ENCODE results near the gene MZT1.
"Not testable (repeated sequence)": the region's sequence is repeated elsewhere in the genome, so short reads cannot be mapped to it uniquely, and the experiment has no call there.

Gene MZT1, protein sequence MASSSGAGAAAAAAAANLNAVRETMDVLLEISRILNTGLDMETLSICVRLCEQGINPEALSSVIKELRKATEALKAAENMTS

GRCh38 chr13:72727417-72728289 lies at the start of gene MZT1, which contains the start of gene BORA:
TSS of gene MZT1 (minus strand) at chr13:72727629. CDS start at chr13:72727602, 27 bp downstream.
TSS of gene BORA (plus strand) at chr13:72727923. CDS start at chr13:72728941, 1,018 bp downstream.
- DNase-seq (ENCODE audit: low spot score), result peak; percentile 99

- no peak for DNase-seq (ENCODE audit: low spot score)
Observed at GRCh38 chr13:72774019-72774418, 46.6 kb upstream of the MZT1 start.

GRCh38 chr13:72763411-72763810 lies 36.0 kb upstream of the MZT1 start:
- no peak for DNase-seq (ENCODE audit: low spot score)

DNA sequence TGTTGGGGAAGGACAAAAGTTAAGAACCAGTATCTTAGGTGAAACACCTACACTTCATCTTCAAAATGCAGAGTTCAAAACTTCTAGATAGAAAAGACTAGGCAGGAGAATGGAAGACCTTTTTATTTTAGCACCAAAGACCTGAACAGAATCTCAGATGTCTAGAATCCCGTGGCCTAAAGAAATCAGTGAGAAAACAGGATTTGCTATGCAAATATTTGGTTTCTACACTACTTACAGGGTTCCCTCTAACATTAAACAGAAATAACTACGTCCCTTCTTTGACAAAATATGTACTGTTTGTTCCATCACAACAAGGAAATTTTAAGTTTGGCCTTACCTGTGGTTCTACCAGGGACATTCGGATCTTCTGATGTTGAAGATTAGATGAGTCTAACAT lies 32.8 kb upstream of the MZT1 start:
- DNase-seq (ENCODE audit: low spot score), result no peak

DNA sequence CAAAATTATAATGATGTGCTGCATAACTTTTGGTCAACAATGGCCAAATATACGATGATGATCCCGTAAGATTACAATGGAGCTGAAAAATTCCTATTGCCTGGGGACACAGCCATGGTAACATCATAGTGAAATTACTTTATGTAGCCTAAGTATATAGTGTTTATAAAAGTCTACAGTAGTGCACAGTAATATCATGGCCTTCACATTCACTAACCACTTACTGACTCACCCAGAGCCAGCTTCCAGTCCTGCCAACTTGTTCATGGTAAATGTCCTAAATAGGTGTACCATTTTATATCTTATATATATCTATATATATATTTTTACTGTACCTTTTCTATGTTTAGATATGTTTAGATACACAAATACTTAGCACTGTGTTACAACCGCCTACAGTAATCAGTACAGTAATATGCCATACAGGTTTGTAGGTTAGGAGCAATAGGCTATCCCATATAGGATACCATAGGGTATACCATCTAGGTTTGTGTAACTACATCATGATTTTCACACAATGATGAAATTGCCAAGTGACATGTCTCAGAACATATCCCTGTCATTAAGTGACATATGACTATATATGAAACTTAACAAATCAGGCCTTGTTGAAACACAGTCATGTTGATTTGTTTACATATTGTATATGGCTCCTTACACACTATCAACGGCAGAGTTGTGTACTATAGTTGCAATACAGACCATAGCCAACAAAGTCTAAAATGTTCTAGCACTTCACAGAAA lies 30.5 kb upstream of the MZT1 start:
- no peak for DNase-seq (ENCODE audit: low spot score)

DNA sequence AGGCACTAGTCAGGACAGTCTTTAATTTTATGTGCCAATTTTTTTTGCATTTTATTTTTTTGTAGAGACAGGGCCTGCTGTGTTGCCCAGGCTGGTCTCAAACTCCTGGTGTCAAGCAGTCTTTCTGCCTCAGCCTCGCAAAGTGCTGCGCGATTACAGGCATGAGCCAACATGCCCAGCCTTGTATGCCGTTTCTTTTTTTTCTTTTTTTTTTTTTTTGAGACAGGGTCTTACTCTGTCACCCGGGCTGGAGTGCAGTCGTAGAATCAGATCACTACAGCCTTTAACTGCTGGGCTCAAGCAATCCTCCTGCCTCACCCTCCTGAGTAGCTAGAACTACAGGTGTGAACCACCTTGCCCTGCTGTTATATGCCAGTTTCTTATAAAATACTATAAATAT lies 26.7 kb upstream of the MZT1 start:
- no peak for DNase-seq (ENCODE audit: low spot score)

GRCh38 chr13:72751220-72751619 lies 23.8 kb upstream of the MZT1 start:
- no peak for DNase-seq (ENCODE audit: low spot score)

DNA sequence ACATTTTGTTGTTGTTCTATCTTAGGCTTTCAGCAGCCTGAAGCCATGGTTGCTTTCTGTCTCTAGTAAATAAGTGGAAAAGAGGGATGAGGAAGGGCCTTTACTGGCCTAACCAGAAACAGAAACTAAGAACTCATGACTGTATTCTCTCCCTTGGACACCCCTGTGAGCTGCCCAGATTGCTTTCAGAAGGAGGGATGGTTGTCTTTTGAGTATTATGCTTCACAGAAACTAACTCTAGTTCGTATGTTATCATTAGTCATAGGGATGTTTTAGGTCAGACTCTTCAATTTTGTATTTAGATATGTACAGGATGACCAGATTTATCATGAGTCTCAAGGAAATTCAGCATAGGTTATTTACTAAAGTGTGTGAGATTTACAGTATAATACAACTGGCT lies 17.8 kb upstream of the MZT1 start:
- DNase-seq (ENCODE audit: low spot score), result no peak

DNA sequence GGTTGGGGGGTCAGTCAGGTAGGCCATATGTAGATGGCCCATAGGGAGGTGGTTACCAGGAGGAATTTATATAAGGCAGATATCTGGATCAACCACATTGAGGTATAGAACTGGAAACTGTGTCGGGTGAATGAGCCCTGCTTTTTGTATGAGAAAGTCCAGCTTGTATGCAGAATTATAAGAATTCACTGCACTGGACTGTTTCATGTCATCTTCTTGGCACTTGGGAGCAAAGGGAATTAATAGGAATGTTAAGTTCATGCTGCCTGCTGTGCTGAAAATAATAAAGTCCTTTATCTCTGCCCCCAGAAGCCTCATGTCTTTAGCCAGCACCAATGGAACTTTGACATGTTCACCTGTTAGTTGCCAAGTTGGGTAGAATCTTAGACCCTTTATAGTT lies 12.6 kb upstream of the MZT1 start:
- DNase-seq (ENCODE audit: low spot score), result no peak

DNA sequence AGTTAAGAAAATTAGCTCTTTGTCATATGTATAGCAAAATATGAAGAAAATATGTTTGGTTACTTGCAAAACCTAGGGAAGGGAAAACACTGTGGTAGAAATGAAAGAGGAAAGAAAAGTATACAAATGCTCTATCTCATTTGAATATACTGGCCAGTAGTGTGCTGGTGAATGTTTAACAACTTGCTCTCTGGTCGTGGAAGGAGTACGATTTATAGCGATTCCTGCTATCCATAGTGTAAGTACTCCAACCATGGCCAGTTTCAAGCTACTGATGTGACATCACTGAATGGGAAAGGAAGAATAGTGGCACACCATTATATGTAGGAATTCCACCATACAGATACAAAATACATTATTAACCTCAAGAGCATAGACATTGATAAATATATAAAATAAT lies 9.6 kb upstream of the MZT1 start:
- DNase-seq (ENCODE audit: low spot score), result no peak

DNA sequence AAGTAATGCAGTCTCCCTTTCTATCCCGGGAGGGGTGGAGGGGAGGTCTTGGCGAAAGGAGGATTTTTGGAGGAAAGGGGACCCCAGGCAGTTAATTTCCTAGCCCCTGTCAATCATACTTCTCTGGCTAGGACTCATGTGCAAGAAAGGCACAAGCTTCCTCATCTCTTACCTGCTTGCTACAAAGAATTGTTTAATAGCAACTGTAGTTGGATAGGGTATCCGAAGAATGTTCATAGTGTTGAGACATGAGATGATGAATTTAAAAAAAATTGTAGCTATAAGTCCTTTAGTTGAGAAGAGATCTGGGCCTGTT lies 819 bp upstream of the MZT1 start:
- no peak for DNase-seq (ENCODE audit: low spot score)

GRCh38 chr13:72726726-72727416 lies 558 bp downstream of the MZT1 start:
- peak; percentile 78 for DNase-seq (ENCODE audit: low spot score)

DNA sequence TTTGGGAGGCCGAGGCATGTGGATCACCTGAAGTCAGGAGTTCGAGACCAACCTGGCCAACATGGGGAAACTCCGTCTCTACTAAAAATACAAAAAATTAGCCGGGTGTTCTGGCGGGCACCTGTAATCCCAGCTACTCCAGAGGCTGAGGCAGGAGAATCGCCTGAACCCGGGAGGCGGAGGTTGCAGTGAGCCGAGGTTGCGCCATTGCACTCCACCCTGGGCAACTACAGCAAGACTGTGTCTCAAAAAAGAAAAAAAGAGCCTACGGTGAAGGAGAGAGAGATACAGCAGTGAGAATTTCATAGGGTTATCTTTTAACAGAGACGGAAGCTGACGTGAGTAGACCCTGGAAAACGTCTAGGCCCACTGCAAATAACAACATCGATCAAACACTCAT lies 1.2 kb downstream of the MZT1 start:
- not testable (repeated sequence) for DNase-seq (ENCODE audit: low spot score)

DNA sequence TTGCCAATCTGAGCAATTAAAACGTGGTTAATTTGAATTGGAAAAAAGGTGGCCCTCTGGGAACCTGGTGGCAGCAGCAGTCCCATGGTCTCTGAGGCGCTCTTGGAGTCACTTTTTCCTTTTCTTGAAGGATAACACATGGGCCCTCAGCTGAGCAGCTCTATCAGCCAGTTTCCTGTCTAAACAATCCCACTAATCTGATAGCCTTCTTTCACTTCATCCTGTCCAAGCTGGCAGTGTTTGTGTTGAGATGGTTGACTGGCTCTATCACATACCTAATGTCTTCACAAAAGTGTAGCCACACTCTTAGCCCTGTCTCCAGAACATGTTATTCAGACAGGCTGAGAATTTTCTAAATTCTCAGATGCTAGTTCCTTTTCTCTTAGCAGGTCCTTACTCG lies 10.7 kb downstream of the MZT1 start:
- DNase-seq (ENCODE audit: low spot score), result no peak

DNA sequence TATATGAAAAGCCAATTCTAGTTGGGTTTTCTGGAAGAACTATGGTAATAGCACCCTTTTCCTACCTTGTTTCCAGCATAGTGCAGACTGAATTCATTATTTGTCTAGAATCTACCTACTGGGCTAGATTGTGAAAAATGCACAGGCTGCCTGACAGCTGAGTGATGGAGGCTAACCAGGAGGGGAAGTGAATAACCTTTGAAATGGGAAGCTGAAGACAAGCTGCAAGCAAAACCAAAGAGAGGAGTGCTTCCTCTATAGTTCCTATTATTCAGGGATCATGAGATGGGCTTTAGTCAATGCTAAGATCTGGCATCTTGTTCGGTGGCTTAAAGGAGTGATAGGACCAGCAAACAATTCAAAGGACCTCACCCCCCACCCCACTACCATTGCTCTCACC lies 26.9 kb downstream of the MZT1 start:
- DNase-seq (ENCODE audit: low spot score), result no peak

DNA sequence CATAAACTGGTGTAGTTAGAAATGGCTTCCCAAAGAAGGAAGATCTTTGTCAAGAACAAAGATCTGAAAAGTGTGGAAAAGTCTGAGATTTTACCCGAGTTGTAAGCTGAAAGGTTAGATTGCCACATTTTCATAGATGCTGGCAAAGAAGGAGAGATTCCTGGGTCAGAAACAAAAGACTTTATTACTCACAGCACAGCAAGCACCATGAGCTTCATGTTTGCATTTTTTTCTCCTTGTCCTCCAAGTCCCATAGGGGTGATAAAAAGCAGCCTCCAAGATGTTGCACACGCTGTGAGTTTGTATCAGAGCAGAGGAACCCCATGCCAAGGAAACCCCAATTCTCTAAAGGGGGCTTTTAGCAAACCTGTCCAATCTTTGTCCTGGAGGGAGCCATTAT lies 29.3 kb downstream of the MZT1 start:
- DNase-seq (ENCODE audit: low spot score), result no peak

- DNase-seq (ENCODE audit: low spot score), result no peak
Observed at GRCh38 chr13:72696579-72696978, 30.9 kb downstream of the MZT1 start.

GRCh38 chr13:72694314-72694713 lies 33.1 kb downstream of the MZT1 start:
- DNase-seq (ENCODE audit: low spot score), result no peak

DNA sequence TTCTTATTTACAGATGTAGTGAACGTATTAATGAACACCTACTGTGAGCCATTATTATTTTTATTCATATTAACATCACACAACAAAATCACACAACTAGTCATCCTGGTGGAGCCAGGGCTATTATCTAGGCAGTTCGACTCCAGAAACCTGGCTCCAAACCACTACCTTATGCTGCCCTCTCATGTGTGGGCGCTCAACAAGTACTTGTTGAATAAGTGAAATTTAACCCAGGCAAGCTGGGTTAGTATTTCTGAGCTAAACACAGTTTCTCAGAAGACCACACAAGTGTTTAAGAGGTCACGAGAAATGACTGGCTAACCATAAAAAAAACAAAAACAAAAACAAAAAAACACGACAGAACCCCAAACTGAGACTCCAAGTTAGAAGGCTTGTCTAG lies 33.6 kb downstream of the MZT1 start:
- no peak for DNase-seq (ENCODE audit: low spot score)

DNA sequence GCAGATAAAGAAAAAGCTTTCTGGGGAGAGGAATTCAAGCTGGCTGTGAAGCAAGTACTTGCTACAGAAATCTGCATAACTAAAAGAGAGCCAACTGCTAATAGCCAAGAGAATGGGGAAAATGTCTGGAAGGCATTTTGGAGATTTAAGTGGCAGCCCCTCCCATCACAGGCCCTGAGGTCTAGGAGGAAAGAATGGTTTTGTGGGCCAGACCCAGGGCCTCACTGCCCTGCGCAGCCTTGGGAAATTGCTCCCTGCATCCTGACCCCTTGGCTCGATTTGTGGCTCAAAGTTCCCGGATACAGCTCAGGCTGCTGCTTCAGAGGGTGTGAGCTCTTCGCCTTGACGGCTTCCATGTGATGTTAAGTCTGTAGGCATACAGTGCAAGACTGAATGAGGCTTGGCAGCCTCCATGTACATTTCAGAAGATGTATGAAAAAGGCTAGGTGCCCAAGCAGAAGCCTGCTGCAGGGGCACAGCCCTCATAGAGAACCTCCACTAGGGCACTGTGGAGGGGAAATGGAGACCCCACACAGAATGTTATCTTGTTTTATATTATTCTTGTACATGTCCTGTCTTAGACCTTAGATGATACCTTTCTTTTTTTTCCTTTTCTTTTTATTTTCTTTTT lies 34.4 kb downstream of the MZT1 start:
- DNase-seq (ENCODE audit: low spot score), result no peak

- no peak for DNase-seq (ENCODE audit: low spot score)
Observed at GRCh38 chr13:72689181-72689696, 38.2 kb downstream of the MZT1 start.

- no peak for DNase-seq (ENCODE audit: low spot score)
Observed at GRCh38 chr13:72686766-72687165, 40.7 kb downstream of the MZT1 start.

Measured in NAMALWA (cell line).